ENCODE measurements around the gene TFPT.
A peak's percentile ranks its signal among the peaks of the same experiment; 100 is the strongest.
"Not testable (repeated sequence)": the region's sequence is repeated elsewhere in the genome, so short reads cannot be mapped to it uniquely, and the experiment has no call there.

The TFPT gene

GRCh38 chr19:54102421-54103169 lies 12.9 kb downstream of the TFPT start, which contains the start of gene NDUFA3:
Gene NDUFA3 (plus strand): TSS chr19:54102855. CDS start chr19:54102879, 24 bp downstream.
- no peaks in the 10 kb centered on the region for H3K27me3 Mint-ChIP-seq
- H3K9me3 Mint-ChIP-seq, result no peaks in the 10 kb centered on the region
- peak within 1 kb of the TSS; percentile 90 for H3K27ac Mint-ChIP-seq (ENCODE audit: low read depth)
- peak within 1 kb of the TSS; percentile 92 for H3K4me3 Mint-ChIP-seq
- ATAC-seq (replicated peaks; ENCODE audit: extremely low read depth, poor library complexity, severe bottlenecking) (peak; percentile 100), DNase-seq (ENCODE audit: low spot score in 2 of 2) (peak; percentile 93 to 96)
- peaks cover 16% of the 10 kb centered on the region for H3K36me3 Mint-ChIP-seq (ENCODE audit: insufficient read depth)
- peaks cover 33% of the 10 kb centered on the region for H3K4me1 Mint-ChIP-seq

GRCh38 chr19:54100561-54100960 lies 14.9 kb downstream of the TFPT start, which contains the start of gene OSCAR:
Gene OSCAR (minus strand): TSS chr19:54100803. CDS start chr19:54100792, 11 bp downstream.
- Mint-ChIP-seq H3K36me3 (ENCODE audit: insufficient read depth) (peaks cover 15% of the 10 kb centered on the region), H3K4me1 (peaks cover 34% of the 10 kb centered on the region)
- DNase-seq (ENCODE audit: low spot score in 2 of 2), result no peak

GRCh38 chr19:54099903-54100255 lies 15.6 kb downstream of the TFPT start:
- H3K4me3 Mint-ChIP-seq; H3K9me3 Mint-ChIP-seq; ATAC-seq (replicated peaks; ENCODE audit: extremely low read depth, poor library complexity, severe bottlenecking); H3K27ac Mint-ChIP-seq (ENCODE audit: low read depth); DNase-seq (ENCODE audit: low spot score in 2 of 2); H3K27me3 Mint-ChIP-seq: not testable (repeated sequence)
- Mint-ChIP-seq H3K4me1 (peaks cover 31% of the 10 kb centered on the region), H3K36me3 (ENCODE audit: insufficient read depth) (peaks cover 19% of the 10 kb centered on the region)

More at GRCh38 chr19:54100561-54100960, 14.9 kb downstream of the TFPT start, which contains the start of gene OSCAR:
- Mint-ChIP-seq H3K27me3 (no peaks in the 10 kb centered on the region), H3K27ac (ENCODE audit: low read depth) (peak within 1 kb of the TSS; percentile 83), H3K9me3 (no peaks in the 10 kb centered on the region), H3K4me3 (peak within 1 kb of the TSS; percentile 53)
- ATAC-seq (replicated peaks; ENCODE audit: extremely low read depth, poor library complexity, severe bottlenecking), result no peak

- DNase-seq (ENCODE audit: low spot score in 2 of 2) (no peak), ATAC-seq (replicated peaks; ENCODE audit: extremely low read depth, poor library complexity, severe bottlenecking) (no peak)
- Mint-ChIP-seq H3K4me1 (peaks cover 31% of the 10 kb centered on the region), H3K27ac (ENCODE audit: low read depth) (no peak overlapping the region), H3K27me3 (no peaks in the 10 kb centered on the region), H3K4me3 (no peak overlapping the region), H3K9me3 (no peaks in the 10 kb centered on the region), H3K36me3 (ENCODE audit: insufficient read depth) (peaks cover 20% of the 10 kb centered on the region)
These were observed 16.1 kb downstream of the TFPT start for GRCh38 chr19:54099190-54099902.

- H3K36me3 Mint-ChIP-seq (ENCODE audit: insufficient read depth), result peaks cover 16% of the 10 kb centered on the region
- ATAC-seq (replicated peaks; ENCODE audit: extremely low read depth, poor library complexity, severe bottlenecking), result no peak
These were observed 18.8 kb downstream of the TFPT start for GRCh38 chr19:54096617-54097106.

GRCh38 chr19:54095859-54096616 lies 19.4 kb downstream of the TFPT start:
- H3K9me3 Mint-ChIP-seq, H3K27me3 Mint-ChIP-seq: not testable (repeated sequence)
- ATAC-seq (replicated peaks; ENCODE audit: extremely low read depth, poor library complexity, severe bottlenecking) (peak; percentile 80), DNase-seq (ENCODE audit: low spot score in 2 of 2) (peak; percentile 39 to 50)
- Mint-ChIP-seq H3K27ac (ENCODE audit: low read depth) (peak overlapping the region; percentile 96), H3K4me1 (peaks cover 13% of the 10 kb centered on the region), H3K4me3 (peak overlapping the region; percentile 79), H3K36me3 (ENCODE audit: insufficient read depth) (peaks cover 14% of the 10 kb centered on the region)

More at GRCh38 chr19:54096617-54097106, 18.8 kb downstream of the TFPT start:
- no peak for DNase-seq (ENCODE audit: low spot score in 2 of 2)
- no peaks in the 10 kb centered on the region for H3K9me3 Mint-ChIP-seq
- H3K27ac Mint-ChIP-seq (ENCODE audit: low read depth), result peak overlapping the region; percentile 96
- H3K27me3 Mint-ChIP-seq, result no peaks in the 10 kb centered on the region
- peaks cover 17% of the 10 kb centered on the region for H3K4me1 Mint-ChIP-seq
- peak overlapping the region; percentile 79 for H3K4me3 Mint-ChIP-seq

- Mint-ChIP-seq H3K36me3 (ENCODE audit: insufficient read depth) (peaks cover 14% of the 10 kb centered on the region), H3K27ac (ENCODE audit: low read depth) (peak overlapping the region; percentile 96), H3K9me3 (no peaks in the 10 kb centered on the region), H3K4me1 (peaks cover 13% of the 10 kb centered on the region), H3K4me3 (peak overlapping the region; percentile 79), H3K27me3 (no peaks in the 10 kb centered on the region)
- no peak for ATAC-seq (replicated peaks; ENCODE audit: extremely low read depth, poor library complexity, severe bottlenecking)
- DNase-seq (ENCODE audit: low spot score in 2 of 2), result no peak
These were observed 20.2 kb downstream of the TFPT start for GRCh38 chr19:54095136-54095858.

- H3K4me1 Mint-ChIP-seq, result peaks cover 13% of the 10 kb centered on the region
- ATAC-seq (replicated peaks; ENCODE audit: extremely low read depth, poor library complexity, severe bottlenecking) (no peak), DNase-seq (ENCODE audit: low spot score in 2 of 2) (no peak)
- H3K36me3 Mint-ChIP-seq (ENCODE audit: insufficient read depth), result peaks cover 14% of the 10 kb centered on the region
- no peaks in the 10 kb centered on the region for H3K9me3 Mint-ChIP-seq
- H3K4me3 Mint-ChIP-seq, result peak overlapping the region; percentile 79
- H3K27me3 Mint-ChIP-seq, result no peaks in the 10 kb centered on the region
- H3K27ac Mint-ChIP-seq (ENCODE audit: low read depth), result no peak overlapping the region
These were observed 20.9 kb downstream of the TFPT start for GRCh38 chr19:54094426-54095000.

GRCh38 chr19:54084410-54084809 lies 31.0 kb downstream of the TFPT start:
- Mint-ChIP-seq H3K36me3 (ENCODE audit: insufficient read depth) (peaks cover 2% of the 10 kb centered on the region), H3K9me3 (no peaks in the 10 kb centered on the region), H3K27me3 (peaks cover 6% of the 10 kb centered on the region), H3K4me3 (no peak overlapping the region), H3K4me1 (no peaks in the 10 kb centered on the region), H3K27ac (ENCODE audit: low read depth) (no peak overlapping the region)
- no peak for DNase-seq (ENCODE audit: low spot score in 2 of 2)
- no peak for ATAC-seq (replicated peaks; ENCODE audit: extremely low read depth, poor library complexity, severe bottlenecking)

GRCh38 chr19:54081032-54081431 lies 34.4 kb downstream of the TFPT start, which contains the start of gene TARM1:
Gene TARM1 (minus strand): TSS chr19:54081365. CDS start chr19:54081340, 25 bp downstream.
- no peak for DNase-seq (ENCODE audit: low spot score in 2 of 2)
- no peak for ATAC-seq (replicated peaks; ENCODE audit: extremely low read depth, poor library complexity, severe bottlenecking)
- Mint-ChIP-seq H3K4me1 (no peaks in the 10 kb centered on the region), H3K36me3 (ENCODE audit: insufficient read depth) (no peaks in the 10 kb centered on the region), H3K4me3 (no peak within 1 kb of the TSS), H3K27ac (ENCODE audit: low read depth) (no peak within 1 kb of the TSS), H3K9me3 (no peaks in the 10 kb centered on the region), H3K27me3 (peaks cover 18% of the 10 kb centered on the region)

GRCh38 chr19:54077334-54077733 lies 38.1 kb downstream of the TFPT start:
- ATAC-seq (replicated peaks; ENCODE audit: extremely low read depth, poor library complexity, severe bottlenecking) (no peak), DNase-seq (ENCODE audit: low spot score in 2 of 2) (no peak)
- Mint-ChIP-seq H3K4me1 (no peaks in the 10 kb centered on the region), H3K27me3 (peaks cover 24% of the 10 kb centered on the region), H3K9me3 (no peaks in the 10 kb centered on the region), H3K36me3 (ENCODE audit: insufficient read depth) (no peaks in the 10 kb centered on the region), H3K27ac (ENCODE audit: low read depth) (no peak overlapping the region), H3K4me3 (no peak overlapping the region)
